IPS DF 6.9 (cell line): ENCODE results near the gene CARNS1.

Source experiments
- DNase-seq: peaks from one replicate; pipeline ENCODE4 v3.0.0-alpha.2; 2013; ENCODE audit warnings: low read depth, low spot score
- H3K27ac ChIP-seq: one replicate; pipeline ENCODE4 v1.5.1; 2013; ENCODE audit warnings: low read length, control low read depth
- H3K27me3 ChIP-seq: 2 replicates; pipeline ENCODE4 v1.6.1; 2013; ENCODE audit warnings: mild to moderate bottlenecking, low read length; ENCODE audit not compliant: control insufficient read depth, insufficient read depth
- H3K36me3 ChIP-seq: 2 replicates; pipeline ENCODE4 v1.6.1; 2013; ENCODE audit warnings: low read length; ENCODE audit not compliant: control insufficient read depth, insufficient read depth
- H3K4me1 ChIP-seq: 2 replicates; pipeline ENCODE4 v1.6.1; 2013; ENCODE audit warnings: low read length; ENCODE audit not compliant: control insufficient read depth, insufficient read depth
- H3K4me3 ChIP-seq: 2 replicates; pipeline ENCODE4 v1.5.1; 2013; ENCODE audit warnings: mild to moderate bottlenecking, low read length
- H3K9me3 ChIP-seq: 2 replicates; pipeline ENCODE4 v1.6.1; 2013; ENCODE audit warnings: low read length, inconsistent platforms; ENCODE audit not compliant: control insufficient read depth, insufficient read depth
- WGBS: extraction: QIAGEN DNeasy Blood & Tissue Kit; methylation state at CpG from one replicate; pipeline ENCODE4 v1.1.7; 2013; ENCODE audit warnings: mixed read lengths, missing lambda C conversion rate; ENCODE audit not compliant: insufficient read length, insufficient coverage; 5-methylcytosine and 5-hydroxymethylcytosine counted together

CARNS1 gene

GRCh38 chr11:67449116-67449844 lies 33.8 kb downstream of the CARNS1 start:
- Histone ChIP-seq H3K4me3 (no peak overlapping the region), H3K27ac (no peak overlapping the region), H3K9me3 (no peaks in the 10 kb centered on the region), H3K4me1 (no peaks in the 10 kb centered on the region), H3K27me3 (no peaks in the 10 kb centered on the region), H3K36me3 (no peaks in the 10 kb centered on the region; the same call in 1 of the 2 replicates)
- DNase-seq = no peak
- WGBS = no CpG with 5 or more reads among the region's 9 CpGs

DNA sequence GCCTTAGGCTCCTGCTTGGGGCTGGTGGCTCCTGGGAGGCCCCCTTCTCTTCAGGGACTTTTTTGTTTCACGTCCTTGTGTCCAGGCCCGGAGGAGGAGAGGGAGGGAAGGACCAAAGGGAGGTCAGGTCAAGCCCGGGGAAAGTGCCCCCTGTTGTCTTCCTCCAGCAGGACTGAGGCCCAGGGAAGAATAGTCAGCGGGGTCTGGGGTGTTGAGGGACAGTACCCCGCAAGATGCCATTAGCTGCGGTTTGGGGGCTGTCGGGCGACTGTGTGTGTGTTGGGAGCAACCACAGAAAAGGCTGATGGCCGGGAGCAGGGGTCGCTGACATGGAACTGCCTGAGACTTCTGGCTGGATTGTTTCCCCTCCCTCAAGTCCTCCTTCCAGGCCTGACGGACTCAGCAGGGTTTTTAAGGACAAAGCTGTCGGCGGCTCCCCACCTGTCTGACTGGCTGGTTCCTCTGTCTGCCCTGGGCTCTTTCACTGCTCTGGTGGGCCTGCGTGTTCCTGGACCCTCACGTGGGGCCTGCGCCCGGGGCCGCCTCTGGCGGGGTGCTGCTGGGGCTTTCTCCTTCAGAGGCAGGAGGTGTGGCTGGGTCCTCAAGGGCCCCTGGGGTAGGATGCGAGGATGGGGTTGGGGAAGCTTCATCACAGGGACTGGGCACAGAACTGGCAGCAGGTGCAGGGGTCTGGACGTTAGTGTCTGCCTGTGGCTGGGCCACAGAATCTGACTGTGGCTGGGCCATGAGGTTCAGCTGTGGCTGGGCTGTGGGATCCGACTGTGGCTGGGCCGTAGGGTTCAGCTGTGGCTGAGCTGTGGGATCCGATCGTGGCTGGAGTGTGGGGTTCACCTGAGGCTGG lies 35.5 kb downstream of the CARNS1 start:
- no peaks in the 10 kb centered on the region for H3K27me3 ChIP-seq
- no peak overlapping the region for H3K4me3 ChIP-seq
- H3K9me3 ChIP-seq = no peaks in the 10 kb centered on the region
- H3K36me3 ChIP-seq = no peaks in the 10 kb centered on the region; the same call in 1 of the 2 replicates
- WGBS = no CpG with 5 or more reads among the region's 25 CpGs
- H3K4me1 ChIP-seq = no peaks in the 10 kb centered on the region
- no peak for DNase-seq
- no peak overlapping the region for H3K27ac ChIP-seq

DNA sequence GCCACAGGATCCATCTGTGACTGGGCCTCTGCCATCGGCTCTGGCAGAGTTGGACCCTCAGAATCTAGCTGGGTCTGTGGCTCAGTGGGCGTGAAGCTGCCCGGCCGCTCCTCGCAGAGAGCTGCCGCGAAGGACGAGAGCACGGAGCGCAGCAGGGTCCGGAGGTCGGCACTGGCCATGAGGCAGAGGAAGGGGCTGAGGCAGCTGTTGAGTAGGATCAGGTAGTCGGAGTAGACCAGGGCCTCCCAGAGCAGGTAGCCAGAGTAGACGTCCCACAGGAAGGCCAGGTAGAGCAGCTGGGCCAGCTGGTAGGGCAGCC lies 36.1 kb downstream of the CARNS1 start:
- Histone ChIP-seq H3K36me3 (no peaks in the 10 kb centered on the region; the same call in 1 of the 2 replicates), H3K27ac (no peak overlapping the region), H3K27me3 (no peaks in the 10 kb centered on the region), H3K4me1 (no peaks in the 10 kb centered on the region), H3K4me3 (no peak overlapping the region), H3K9me3 (no peaks in the 10 kb centered on the region)
- WGBS = no CpG with 5 or more reads among the region's 14 CpGs
- DNase-seq = no peak

- Histone ChIP-seq H3K9me3 (no peaks in the 10 kb centered on the region), H3K36me3 (no peaks in the 10 kb centered on the region; the same call in 1 of the 2 replicates), H3K27ac (no peak within 1 kb of the TSS), H3K4me3 (no peak within 1 kb of the TSS), H3K4me1 (no peaks in the 10 kb centered on the region), H3K27me3 (no peaks in the 10 kb centered on the region)
- no CpG with 5 or more reads among the region's 33 CpGs for WGBS
- no peak for DNase-seq
Observed at GRCh38 chr11:67452141-67452952, 36.9 kb downstream of the CARNS1 start, which contains the start of gene GPR152. TSS of gene GPR152 (minus strand) at chr11:67452729. CDS start at chr11:67452724, 5 bp downstream.

DNA sequence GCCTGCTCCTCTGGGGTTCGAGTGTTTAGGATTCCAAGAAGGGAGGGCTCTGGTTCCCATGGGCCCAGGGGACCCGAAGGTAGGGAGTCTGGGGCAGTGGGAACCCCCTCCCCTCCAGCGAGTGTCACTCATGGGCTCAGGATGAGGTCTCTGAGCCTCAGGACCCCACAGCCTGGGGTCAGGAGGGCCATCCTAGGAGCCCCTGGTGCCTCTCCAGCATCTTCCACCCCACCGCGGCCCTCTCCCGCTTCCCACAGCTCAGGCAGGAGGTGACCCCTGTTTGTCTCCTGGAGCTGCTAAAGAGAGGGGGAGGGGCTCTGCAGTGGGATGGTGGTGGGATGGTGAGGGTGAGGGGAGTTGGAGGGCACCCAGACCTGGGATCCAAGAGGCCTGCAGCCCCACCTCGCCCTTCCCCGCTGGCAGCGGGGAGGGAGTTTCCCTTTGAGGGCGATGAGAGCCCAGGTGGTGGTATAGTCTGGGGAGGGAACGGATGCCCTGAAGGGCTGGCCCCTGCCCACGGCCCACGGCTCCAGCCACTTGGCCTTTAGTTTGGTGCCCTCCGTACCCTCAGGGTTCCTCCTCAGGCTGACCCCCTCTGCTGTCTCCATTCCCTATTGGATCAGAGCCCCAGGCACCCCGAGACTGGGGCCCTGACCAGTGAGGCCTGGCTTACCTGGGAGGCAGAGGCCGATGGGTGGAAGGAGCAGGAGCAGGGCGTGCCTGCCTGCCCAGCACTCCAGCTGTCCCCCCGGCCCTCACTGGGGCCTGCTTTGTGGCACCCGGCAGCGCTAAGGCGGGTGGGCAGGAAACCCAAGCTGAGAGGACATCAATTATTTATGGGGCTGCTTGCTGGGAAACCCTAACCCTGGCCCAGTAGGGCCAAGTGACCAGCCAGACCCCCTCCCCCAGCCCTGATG lies 38.6 kb downstream of the CARNS1 start:
- no CpG with 5 or more reads among the region's 21 CpGs for WGBS
- H3K9me3 ChIP-seq = no peaks in the 10 kb centered on the region
- H3K27ac ChIP-seq = no peak overlapping the region
- DNase-seq = no peak
- no peak overlapping the region for H3K4me3 ChIP-seq
- H3K36me3 ChIP-seq = no peaks in the 10 kb centered on the region; the same call in 1 of the 2 replicates
- no peaks in the 10 kb centered on the region for H3K4me1 ChIP-seq
- no peaks in the 10 kb centered on the region for H3K27me3 ChIP-seq

GRCh38 chr11:67455054-67455453 lies 39.6 kb downstream of the CARNS1 start, which contains the start of gene CABP4:
TSS of gene CABP4 (plus strand) at chr11:67455354. CDS start at chr11:67455424, 70 bp downstream.
- Histone ChIP-seq H3K4me3 (no peak within 1 kb of the TSS), H3K4me1 (no peaks in the 10 kb centered on the region), H3K27ac (no peak within 1 kb of the TSS), H3K27me3 (no peaks in the 10 kb centered on the region), H3K36me3 (no peaks in the 10 kb centered on the region; the same call in 1 of the 2 replicates), H3K9me3 (no peaks in the 10 kb centered on the region)
- DNase-seq = no peak
- WGBS = no CpG with 5 or more reads among the region's 3 CpGs

DNA sequence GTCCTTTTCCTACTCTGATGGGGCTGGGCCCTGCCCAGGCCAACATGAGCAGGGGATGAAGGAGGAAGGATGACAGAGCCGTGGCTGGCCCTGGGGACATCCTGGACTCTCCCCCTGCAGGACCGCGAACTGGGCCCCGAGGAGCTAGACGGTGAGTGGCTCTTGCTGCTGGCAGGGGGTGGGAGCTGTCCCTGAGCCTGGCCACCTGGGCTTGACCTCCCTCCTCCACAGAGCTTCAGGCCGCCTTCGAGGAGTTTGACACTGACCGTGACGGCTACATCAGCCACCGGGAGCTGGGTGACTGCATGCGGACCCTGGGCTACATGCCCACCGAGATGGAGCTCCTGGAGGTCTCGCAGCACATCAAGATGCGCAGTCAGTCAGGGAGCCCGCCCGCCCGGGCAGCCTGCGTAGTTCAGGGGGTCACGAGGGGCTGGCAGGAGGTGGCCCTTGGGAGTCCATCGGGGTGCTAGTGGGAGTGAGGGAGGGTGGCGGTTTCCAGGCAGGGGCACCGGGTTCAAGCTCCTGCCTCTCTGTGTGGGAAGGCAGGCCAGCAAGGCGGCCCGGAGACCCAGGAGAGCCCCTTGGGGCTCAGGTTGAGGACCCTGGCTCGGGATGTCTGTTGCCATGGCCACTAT lies 40.7 kb downstream of the CARNS1 start:
- Histone ChIP-seq H3K4me3 (no peak overlapping the region), H3K9me3 (no peaks in the 10 kb centered on the region), H3K4me1 (no peaks in the 10 kb centered on the region), H3K27ac (no peak overlapping the region), H3K36me3 (no peaks in the 10 kb centered on the region; the same call in 1 of the 2 replicates), H3K27me3 (no peaks in the 10 kb centered on the region)
- whole genome bisulfite sequencing = no CpG with 5 or more reads among the region's 25 CpGs
- DNase-seq = no peak

DNA sequence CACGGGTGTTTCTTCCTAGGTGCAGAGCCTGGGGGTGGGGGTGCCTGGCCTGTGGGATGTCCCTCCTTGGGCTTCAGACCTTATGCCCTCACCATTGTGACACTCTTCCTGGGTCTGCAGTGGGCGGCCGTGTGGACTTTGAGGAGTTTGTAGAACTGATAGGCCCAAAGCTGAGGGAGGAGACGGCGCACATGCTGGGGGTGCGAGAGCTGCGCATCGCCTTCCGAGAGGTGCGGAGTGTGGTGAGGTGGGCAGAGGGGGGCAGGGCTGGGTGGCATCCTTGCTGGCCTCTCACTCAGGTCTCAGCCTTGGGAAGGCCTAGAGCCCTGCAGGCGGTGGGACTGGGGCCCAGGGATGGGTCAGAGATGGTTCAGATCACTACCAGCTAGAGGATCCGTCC lies 42.0 kb downstream of the CARNS1 start:
- no CpG with 5 or more reads among the region's 12 CpGs for WGBS
- no peaks in the 10 kb centered on the region for H3K9me3 ChIP-seq

DNA sequence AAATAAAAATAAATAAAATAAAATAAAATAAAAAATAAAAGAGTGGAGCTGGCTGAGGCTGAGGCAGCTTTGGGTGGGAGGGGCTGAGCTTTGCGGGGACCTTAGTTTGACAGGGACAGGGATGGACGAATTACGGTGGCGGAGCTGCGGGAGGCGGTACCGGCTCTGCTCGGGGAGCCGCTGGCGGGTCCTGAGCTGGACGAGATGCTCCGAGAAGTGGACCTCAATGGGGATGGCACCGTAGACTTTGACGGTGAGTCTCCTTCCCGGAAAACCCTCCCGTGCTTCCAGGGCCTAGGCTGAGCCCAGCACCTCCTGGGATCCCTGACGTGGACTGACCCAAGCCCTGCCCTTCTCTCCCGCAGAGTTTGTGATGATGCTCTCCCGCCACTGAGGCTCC lies 42.8 kb downstream of the CARNS1 start:
- Histone ChIP-seq H3K36me3 (no peaks in the 10 kb centered on the region), H3K4me3 (no peak overlapping the region), H3K9me3 (no peaks in the 10 kb centered on the region), H3K27ac (no peak overlapping the region), H3K4me1 (no peaks in the 10 kb centered on the region), H3K27me3 (no peaks in the 10 kb centered on the region)
- WGBS = no CpG with 5 or more reads among the region's 19 CpGs
- DNase-seq = no peak

More for the DNA sequence above, 42.0 kb downstream of the CARNS1 start:
- H3K4me3 ChIP-seq = no peak overlapping the region
- DNase-seq = no peak
- no peaks in the 10 kb centered on the region for H3K4me1 ChIP-seq
- no peak overlapping the region for H3K27ac ChIP-seq
- H3K36me3 ChIP-seq = no peaks in the 10 kb centered on the region; the same call in 1 of the 2 replicates
- no peaks in the 10 kb centered on the region for H3K27me3 ChIP-seq
